Measurements from ENCODE around the gene PTGER1. TPM values are rescaled to one million over a fixed set of nuclear protein-coding genes. Genes with fewer than 3 reads are reported as not detected.
A peak's percentile ranks its signal among the peaks of the same experiment; 100 is the strongest.

The PTGER1 gene
- total and polyA plus RNA-seq, 9 of the 15 experiments (the other 6 are each of a cell fraction or from before 2014, with no cell fraction given): 0.06 to 0.36 (median 0.31) TPM; not detected in 5

- intact Hi-C loops (cut with micrococcal nuclease): no loop called here
- peaks cover 12 to 68% of the 10 kb centered on the region in 2 experiments for H3K4me1 ChIP-seq (replicated peaks in 1 of 2; ENCODE audit: control insufficient read depth in 2 of 2, insufficient read depth in 2 of 2, low read length in 2 of 2)
- TF ChIP-seq ZNF217 (CRISPR knock-in tag; IDR thresholded peaks at IDR 0.05): no peak
- TF ChIP-seq, protein P1, sequence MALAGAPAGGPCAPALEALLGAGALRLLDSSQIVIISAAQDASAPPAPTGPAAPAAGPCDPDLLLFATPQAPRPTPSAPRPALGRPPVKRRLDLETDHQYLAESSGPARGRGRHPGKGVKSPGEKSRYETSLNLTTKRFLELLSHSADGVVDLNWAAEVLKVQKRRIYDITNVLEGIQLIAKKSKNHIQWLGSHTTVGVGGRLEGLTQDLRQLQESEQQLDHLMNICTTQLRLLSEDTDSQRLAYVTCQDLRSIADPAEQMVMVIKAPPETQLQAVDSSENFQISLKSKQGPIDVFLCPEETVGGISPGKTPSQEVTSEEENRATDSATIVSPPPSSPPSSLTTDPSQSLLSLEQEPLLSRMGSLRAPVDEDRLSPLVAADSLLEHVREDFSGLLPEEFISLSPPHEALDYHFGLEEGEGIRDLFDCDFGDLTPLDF (CRISPR knock-in tag; IDR thresholded peaks at IDR 0.05): peak; percentile 52; the same call in 1 of the 2 replicates
- no peak for TF ChIP-seq ASH1L (IDR thresholded peaks at IDR 0.05; ENCODE audit: borderline replicate concordance, low read depth, partially characterized antibody)
- peak; percentile 39 to 88 for TF ChIP-seq E2F6 (IDR thresholded peaks at IDR 0.05; ENCODE audit: borderline replicate concordance in 1 of 2, extremely low read depth in 1 of 2, insufficient read depth in 1 of 2, insufficient read length in 1 of 2, low read depth in 1 of 2, low read length in 1 of 2, poor library complexity in 1 of 2, severe bottlenecking in 1 of 2)
- TF ChIP-seq MYNN (IDR thresholded peaks at IDR 0.05): peak; percentile 74; the same call in 1 of the 2 replicates
- TF ChIP-seq MYNN (CRISPR knock-in tag; IDR thresholded peaks at IDR 0.05): no peak
- peak; percentile 27; the same call in 1 of the 2 replicates for TF ChIP-seq TARDBP (IDR thresholded peaks at IDR 0.05)
- 0 out of 2 replicates have a peak, but pooled peaks have one; percentile 38 for TF ChIP-seq PTBP1 (IDR thresholded peaks at IDR 0.05; ENCODE audit: low read depth, low read length)
- peak; percentile 91 for TF ChIP-seq HNRNPLL (IDR thresholded peaks at IDR 0.05; ENCODE audit: low read depth, low read length, poor library complexity, severe bottlenecking)
- no peak for TF ChIP-seq ZNF57 (CRISPR knock-in tag; IDR thresholded peaks at IDR 0.05)
- TF ChIP-seq FOXA1 (IDR thresholded peaks at IDR 0.05; ENCODE audit: borderline replicate concordance): no peak
- no peak for TF ChIP-seq MEIS2 (IDR thresholded peaks at IDR 0.05; ENCODE audit: partially characterized antibody)
- no peak for TF ChIP-seq HES1 (IDR thresholded peaks at IDR 0.05; ENCODE audit: low read depth)
- TF ChIP-seq ZNF717 (CRISPR knock-in tag; IDR thresholded peaks at IDR 0.05): 0 out of 2 replicates have a peak, but pooled peaks have one; percentile 45
- TF ChIP-seq TFAM (CRISPR knock-in tag; conservative IDR thresholded peaks at IDR 0.05): no peak
- TF ChIP-seq TAF1 (IDR thresholded peaks at IDR 0.05; ENCODE audit: control insufficient read depth, extremely low read depth, insufficient read depth, low read length, severe bottlenecking): peak; percentile 42
- TF ChIP-seq SOX6 (IDR thresholded peaks at IDR 0.05): no peak
These were observed 2.8 kb downstream of the PTGER1 start for GRCh38 chr19:14472202-14472938.

More at GRCh38 chr19:14472202-14472938, 2.8 kb downstream of the PTGER1 start:
- CTCF ChIA-PET (ENCODE audit: low intra/inter-chr PET ratio): interaction anchor here (0.6 kb wide), 1 partner anchor 336 kb away, joined by 4 read pairs; the partner anchor contains the start of gene ASF1B
- FAIRE-seq (peak; percentile 62), ATAC-seq (peak; percentile 76), DNase-seq (ENCODE audit: extremely low read depth in 1 of 4, low spot score in 3 of 4) (peak; percentile 86 to 90 (median 89))
- POLR2A ChIA-PET: interaction anchor here (0.7 to 0.8 kb wide), 3 partner anchors 48 to 68 kb away, joined by 3 read pairs; no protein-coding TSS in a partner anchor
- H3K9ac ChIP-seq (ENCODE audit: insufficient read depth in 1 of 2, low read depth in 2 of 2, low read length in 2 of 2): peak overlapping the region; percentile 44 to 91; a peak in 3 of 4 replicates
- peak overlapping the region; percentile 50; the same call in 1 of the 3 replicates for H3K27ac ChIP-seq (ENCODE audit: extremely low read depth, low read depth, low read length)
- H3K4me3 ChIP-seq: no peak overlapping the region
- no TSS peak for BruUV-seq (replicated peaks)
- no peaks in the 10 kb centered on the region for H3K9me1 ChIP-seq (ENCODE audit: control insufficient read depth, insufficient read depth, low read length)
- no peaks in the 10 kb centered on the region for H3K27me3 ChIP-seq (ENCODE audit: control insufficient read depth in 2 of 2, insufficient read depth in 2 of 2, low read length in 2 of 2)
- in situ Hi-C loops (cut with MboI): no loop called here
- H3K36me3 ChIP-seq (ENCODE audit: control insufficient read depth, insufficient read depth, low read length): peaks cover 42% of the 10 kb centered on the region; the same call in 2 of the 3 replicates
- H3K9me3 ChIP-seq (replicated peaks; ENCODE audit: control insufficient read depth, insufficient read depth, low read depth, low read length): no peaks in the 10 kb centered on the region
- peak overlapping the region; percentile 88 for H2AFZ ChIP-seq (ENCODE audit: low read depth, low read length)
- WGBS (ENCODE audit: insufficient coverage, low coverage, missing lambda C conversion rate): 19% methylated on average over 58 of the region's 66 CpGs
- peak overlapping the region; percentile 53 for H3K4me2 ChIP-seq (ENCODE audit: insufficient read depth, low read length)
- H4K20me1 ChIP-seq (replicated peaks; ENCODE audit: control insufficient read depth, insufficient read depth, low read length): no peaks in the 10 kb centered on the region
- H3K79me2 ChIP-seq (ENCODE audit: control insufficient read depth, insufficient read depth, low read length): no peaks in the 10 kb centered on the region
